Measurements from ENCODE around the gene GTPBP1. TPM values are rescaled to one million over a fixed set of nuclear protein-coding genes. Genes with fewer than 3 reads are reported as not detected.

Gene GTPBP1
- total and polyA plus RNA-seq, 11 donors: 15.6 to 45.3 (median 28.1) TPM

- Histone ChIP-seq H3K4me3 (no peak overlapping the region), H3K36me3 (no peaks in the 10 kb centered on the region), H3K27ac (no peak overlapping the region), H3K9me3 (no peaks in the 10 kb centered on the region), H3K27me3 (no peaks in the 10 kb centered on the region), H3K4me1 (peaks cover 0 to 3% (median 0%) of the 10 kb centered on the region in 12 donors)
- no peak for TF ChIP-seq POLR2A (IDR thresholded peaks at IDR 0.05)
- TF ChIP-seq, protein P1, sequence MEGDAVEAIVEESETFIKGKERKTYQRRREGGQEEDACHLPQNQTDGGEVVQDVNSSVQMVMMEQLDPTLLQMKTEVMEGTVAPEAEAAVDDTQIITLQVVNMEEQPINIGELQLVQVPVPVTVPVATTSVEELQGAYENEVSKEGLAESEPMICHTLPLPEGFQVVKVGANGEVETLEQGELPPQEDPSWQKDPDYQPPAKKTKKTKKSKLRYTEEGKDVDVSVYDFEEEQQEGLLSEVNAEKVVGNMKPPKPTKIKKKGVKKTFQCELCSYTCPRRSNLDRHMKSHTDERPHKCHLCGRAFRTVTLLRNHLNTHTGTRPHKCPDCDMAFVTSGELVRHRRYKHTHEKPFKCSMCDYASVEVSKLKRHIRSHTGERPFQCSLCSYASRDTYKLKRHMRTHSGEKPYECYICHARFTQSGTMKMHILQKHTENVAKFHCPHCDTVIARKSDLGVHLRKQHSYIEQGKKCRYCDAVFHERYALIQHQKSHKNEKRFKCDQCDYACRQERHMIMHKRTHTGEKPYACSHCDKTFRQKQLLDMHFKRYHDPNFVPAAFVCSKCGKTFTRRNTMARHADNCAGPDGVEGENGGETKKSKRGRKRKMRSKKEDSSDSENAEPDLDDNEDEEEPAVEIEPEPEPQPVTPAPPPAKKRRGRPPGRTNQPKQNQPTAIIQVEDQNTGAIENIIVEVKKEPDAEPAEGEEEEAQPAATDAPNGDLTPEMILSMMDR (IDR thresholded peaks at IDR 0.05): peak; percentile 33 to 71 (median 57)
- WGBS, 4 donors: 46 to 62% (median 51%) methylated on average over 12 to 14 of the region's 14 CpGs
- DNase-seq (peak in 1 of 5 donors; percentile 78), ATAC-seq (peak in 3 of 4 donors; percentile 18 to 46 (median 46))
- intact Hi-C loops (cut with DNase I): loop anchor here in 8 of 10 donors (5.0 to 10.0 kb wide), 10 partner anchors 79 to 549 kb away; partner anchors contain the start of genes CBX6 (in 1 of the 8), NPTXR (in 1 of the 8) and RPL3 (in 1 of the 8)
Measured at GRCh38 chr22:38766076-38766777, 60.5 kb downstream of the GTPBP1 start.

DNA sequence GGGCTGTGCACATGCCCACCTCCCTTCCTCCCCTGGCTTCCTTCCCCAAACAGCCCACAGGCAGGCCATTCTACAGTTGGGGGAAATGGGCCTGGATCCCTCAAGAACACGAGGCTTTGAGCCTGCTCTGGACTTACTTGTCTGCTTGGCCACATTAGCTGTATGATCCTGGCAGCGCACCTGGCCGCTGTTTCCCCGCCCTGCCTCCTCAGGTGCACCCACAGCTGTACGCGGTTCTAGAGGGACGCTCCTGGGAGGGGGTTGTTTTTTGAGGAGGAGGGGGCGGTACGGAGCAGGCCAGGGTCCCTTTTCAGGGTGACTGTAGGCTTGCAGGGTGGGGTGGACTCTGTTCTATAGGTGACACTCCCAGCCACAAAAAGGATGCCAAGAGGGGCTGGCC, 61.6 kb downstream of the GTPBP1 start:
- intact Hi-C loops (cut with DNase I): loop anchor here in 8 of 10 donors (5.0 to 10.0 kb wide), 10 partner anchors 77 to 547 kb away; partner anchors contain the start of genes CBX6 (in 1 of the 8), NPTXR (in 1 of the 8) and RPL3 (in 1 of the 8)
- 85 to 90% (median 89%) methylated on average over 8 to 9 of the region's 9 CpGs for WGBS, 4 donors
- H3K36me3 ChIP-seq: no peaks in the 10 kb centered on the region
- DNase-seq: no peak
- ATAC-seq: no peak
- H3K27ac ChIP-seq: no peak overlapping the region
- no peaks in the 10 kb centered on the region for H3K9me3 ChIP-seq
- TF ChIP-seq, protein P1 (IDR thresholded peaks at IDR 0.05): no peak
- no peak for TF ChIP-seq POLR2A (IDR thresholded peaks at IDR 0.05)
- no peaks in the 10 kb centered on the region for H3K27me3 ChIP-seq
- H3K4me3 ChIP-seq: no peak overlapping the region
- peaks cover 0 to 3% (median 0%) of the 10 kb centered on the region in 12 donors for H3K4me1 ChIP-seq

DNA sequence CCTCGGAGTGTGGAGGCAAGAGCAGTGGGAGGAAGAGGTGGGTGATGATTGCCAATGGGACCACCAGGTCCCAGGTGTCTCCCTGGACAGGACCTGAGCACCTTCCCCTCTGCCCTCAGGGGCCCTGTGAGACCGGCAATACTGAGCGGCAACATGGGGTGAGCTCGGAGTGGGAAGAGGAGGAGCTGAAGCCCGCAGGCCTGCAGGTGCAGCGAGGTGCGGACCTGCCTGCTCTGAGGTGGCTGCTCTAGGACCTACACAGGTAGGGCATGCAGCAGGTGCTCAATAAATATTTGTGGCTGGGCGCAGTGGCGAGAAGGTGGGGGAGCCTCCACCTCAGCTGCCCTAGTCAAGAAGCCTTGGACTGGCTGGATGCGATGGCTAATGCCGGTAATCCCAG, 62.3 kb downstream of the GTPBP1 start:
- TF ChIP-seq, protein P1 (IDR thresholded peaks at IDR 0.05): no peak
- TF ChIP-seq POLR2A (IDR thresholded peaks at IDR 0.05): no peak
- 94 to 96% (median 94%) methylated on average over 11 of the region's 11 CpGs for WGBS, 4 donors
- intact Hi-C loops (cut with DNase I): loop anchor here in 9 of 10 donors (1.0 to 10.0 kb wide), 13 partner anchors 75 to 547 kb away; partner anchors contain the start of genes CBX6 (in 1 of the 9), NPTXR (in 1 of the 9) and RPL3 (in 1 of the 9)

DNA sequence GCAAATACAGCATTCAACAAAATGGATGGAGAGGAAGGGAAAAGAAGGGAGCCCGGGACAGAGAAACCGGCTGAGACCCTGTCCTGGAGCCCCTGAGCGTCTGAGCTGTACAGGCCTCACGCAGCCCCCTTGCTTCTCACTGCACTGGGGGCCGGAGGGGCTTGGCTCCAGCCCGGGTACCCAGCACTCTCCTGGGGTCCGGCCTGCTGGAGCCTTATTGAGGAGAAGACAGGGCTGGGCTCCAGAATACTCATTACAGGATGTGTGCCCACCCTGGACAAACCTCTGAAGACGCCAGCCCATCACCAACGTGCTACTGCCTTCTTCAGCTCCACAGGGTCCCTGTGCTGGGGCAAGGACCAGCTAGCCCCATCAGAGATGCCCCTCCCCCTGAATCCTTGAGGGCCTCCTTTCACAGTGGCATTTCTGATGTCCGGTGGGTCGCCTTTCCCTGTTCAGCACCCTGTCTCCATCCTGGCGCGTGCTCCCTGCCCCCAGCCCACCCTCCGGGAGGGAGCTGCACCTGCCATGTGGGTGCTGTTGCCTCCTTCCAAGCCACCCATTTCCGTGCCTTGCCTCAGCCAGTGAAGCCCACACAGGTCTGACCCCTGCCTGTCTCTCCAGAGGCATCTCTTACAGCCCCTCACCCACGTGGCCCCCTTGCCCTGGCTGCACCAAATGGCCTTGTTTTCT, 64.7 kb downstream of the GTPBP1 start:
- TF ChIP-seq, protein P1 (IDR thresholded peaks at IDR 0.05): no peak
- TF ChIP-seq POLR2A (IDR thresholded peaks at IDR 0.05): no peak
- H3K4me3 ChIP-seq: no peak overlapping the region
- no peaks in the 10 kb centered on the region for H3K9me3 ChIP-seq
- intact Hi-C loops (cut with DNase I): loop anchor here in 5 of 10 donors (2.0 to 10.0 kb wide), 6 partner anchors 92 to 354 kb away; no protein-coding TSS in a partner anchor
- no peak for ATAC-seq
- 92 to 95% (median 93%) methylated on average over 16 of the region's 16 CpGs for whole genome bisulfite sequencing, 4 donors
- no peaks in the 10 kb centered on the region for H3K27me3 ChIP-seq
- DNase-seq: no peak
- no peak overlapping the region for H3K27ac ChIP-seq
- H3K4me1 ChIP-seq: peaks cover 0 to 3% (median 0%) of the 10 kb centered on the region in 12 donors
- H3K36me3 ChIP-seq: no peaks in the 10 kb centered on the region

More for the DNA sequence above, 62.3 kb downstream of the GTPBP1 start:
- Histone ChIP-seq H3K27ac (no peak overlapping the region), H3K36me3 (no peaks in the 10 kb centered on the region), H3K9me3 (no peaks in the 10 kb centered on the region), H3K27me3 (no peaks in the 10 kb centered on the region), H3K4me3 (no peak overlapping the region), H3K4me1 (peaks cover 0 to 3% (median 0%) of the 10 kb centered on the region in 12 donors)
- no peak for ATAC-seq
- no peak for DNase-seq

All from heart left ventricle (tissue), 16 donors.